ENCODE data around the gene TMEM250.
"Not testable (repeated sequence)": the region's sequence is repeated elsewhere in the genome, so short reads cannot be mapped to it uniquely, and the experiment has no call there.

The TMEM250 gene, protein sequence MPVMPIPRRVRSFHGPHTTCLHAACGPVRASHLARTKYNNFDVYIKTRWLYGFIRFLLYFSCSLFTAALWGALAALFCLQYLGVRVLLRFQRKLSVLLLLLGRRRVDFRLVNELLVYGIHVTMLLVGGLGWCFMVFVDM

DNA sequence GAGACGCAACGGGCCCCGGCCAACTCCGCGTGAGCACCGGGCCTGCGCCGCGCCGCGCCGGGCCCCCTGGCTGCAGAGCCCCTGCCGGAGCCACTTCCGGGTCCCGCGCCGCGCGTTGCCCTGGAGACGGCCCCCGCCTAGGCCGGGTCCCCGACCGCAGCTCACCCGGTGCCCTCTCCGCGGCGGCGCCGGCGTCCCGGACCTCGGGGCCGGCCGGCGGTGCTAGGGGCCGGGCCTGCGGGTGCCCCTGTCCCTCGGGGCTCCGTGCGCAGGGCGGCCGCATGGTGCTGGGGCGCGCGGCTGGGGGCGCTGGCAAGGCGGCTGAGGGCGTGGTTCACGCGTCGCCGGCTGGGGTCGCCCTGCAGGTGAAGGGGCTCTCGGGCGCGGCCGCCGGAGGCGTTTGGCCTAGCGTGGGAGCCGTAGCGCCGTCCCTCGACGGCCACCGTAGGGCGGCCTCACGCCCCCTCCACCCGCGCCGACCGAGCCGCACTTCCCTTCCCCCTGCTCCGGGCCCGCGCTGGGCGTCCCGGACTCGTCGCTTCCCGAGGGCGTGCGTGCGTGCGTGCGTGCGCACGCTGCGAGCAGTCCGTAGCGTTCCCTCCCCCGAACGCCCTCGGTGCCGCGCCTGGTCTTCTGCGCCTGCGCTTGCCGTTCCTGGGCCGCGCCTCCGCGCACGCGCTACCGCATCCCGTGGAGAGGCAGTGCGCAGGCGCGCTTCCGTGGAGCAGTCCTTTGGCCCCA, at the start of gene TMEM250:
Gene TMEM250, minus strand, starts transcription at position 556 of the 741 bp plus-strand sequence. CDS start 1,975 bp downstream, outside the sequence.
- peak; percentile 93 to 97 for DNase-seq (ENCODE audit: extremely low read depth in 1 of 2, low read depth in 1 of 2)

- no peak for DNase-seq (ENCODE audit: extremely low read depth in 1 of 2, low read depth in 1 of 2)
Measured at GRCh38 chr9:136163248-136163850, 44.7 kb upstream of the TMEM250 start.

DNA sequence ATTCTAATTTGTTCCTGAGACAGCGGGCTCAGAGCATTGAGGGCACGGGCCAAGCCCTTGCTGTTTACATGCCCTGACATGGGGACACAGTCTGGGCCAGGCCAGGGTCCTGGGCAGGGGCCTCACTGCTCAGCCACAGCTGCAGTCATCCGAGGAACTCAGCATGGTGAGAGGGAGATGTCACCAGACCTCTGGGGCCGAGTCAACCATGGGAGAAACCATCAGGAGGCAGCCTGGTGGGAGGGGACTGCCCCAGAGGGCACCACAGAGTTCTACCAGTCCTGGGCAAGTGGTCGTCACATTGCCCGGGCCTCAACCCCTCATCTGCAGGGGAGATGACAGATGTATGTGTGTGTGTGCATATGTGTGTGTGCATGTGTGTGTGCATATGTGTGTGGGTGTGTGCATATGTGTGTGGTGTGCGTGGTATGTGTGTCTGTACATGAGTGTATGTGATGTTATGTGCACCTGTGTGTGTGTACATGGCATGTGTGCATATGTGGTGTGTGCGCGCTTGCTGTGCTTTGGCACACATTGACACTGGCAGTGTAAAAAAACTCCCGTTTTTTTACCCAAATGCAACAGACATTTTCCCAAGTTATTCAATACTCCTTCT, 42.4 kb upstream of the TMEM250 start:
- no peak for DNase-seq (ENCODE audit: extremely low read depth in 1 of 2, low read depth in 1 of 2)

DNA sequence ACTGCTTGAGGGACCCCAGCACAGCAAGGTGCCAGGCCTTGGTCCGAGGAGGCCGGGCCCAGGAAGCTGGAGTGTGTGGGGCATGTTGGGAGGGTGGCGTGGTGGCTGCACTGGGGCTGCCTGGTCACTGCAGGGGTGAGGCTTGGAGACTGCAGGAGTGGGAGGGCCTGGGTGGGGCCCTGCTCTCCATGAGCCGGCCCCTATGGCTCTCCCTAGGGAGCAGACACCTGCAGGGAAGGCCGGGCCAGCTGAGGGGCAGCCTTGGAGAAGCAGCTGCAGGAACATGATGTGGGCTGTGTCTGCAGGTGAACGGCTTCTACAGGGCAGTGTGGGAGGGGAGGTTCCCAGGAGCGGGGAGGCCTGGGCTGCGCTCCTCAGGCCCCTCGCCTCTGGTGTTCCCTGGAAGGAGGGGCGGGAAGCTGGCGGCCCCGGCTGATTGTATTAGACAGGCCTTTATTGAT, 41.7 kb upstream of the TMEM250 start:
- no peak for DNase-seq (ENCODE audit: extremely low read depth in 1 of 2, low read depth in 1 of 2)

DNA sequence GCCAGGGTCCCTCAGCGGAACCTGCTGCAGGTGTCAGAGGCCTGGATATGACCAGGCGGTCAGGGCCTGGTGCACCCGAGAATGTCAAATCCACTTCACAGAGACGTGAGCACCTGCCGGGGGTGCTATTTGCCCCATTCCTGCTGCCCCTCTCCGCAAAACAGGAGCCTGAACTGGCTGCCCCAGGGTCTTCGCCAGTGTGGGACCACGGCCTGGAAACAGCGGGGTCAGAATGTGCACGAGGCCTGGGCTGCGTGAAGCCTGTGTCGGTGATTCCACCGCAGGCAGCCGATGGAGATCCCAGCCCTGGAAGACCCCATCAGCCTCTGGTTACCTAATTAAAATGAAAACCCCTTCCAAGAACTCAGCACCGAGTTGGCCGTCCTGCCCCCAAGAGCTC, 41.2 kb upstream of the TMEM250 start:
- no peak for DNase-seq (ENCODE audit: extremely low read depth in 1 of 2, low read depth in 1 of 2)

DNA sequence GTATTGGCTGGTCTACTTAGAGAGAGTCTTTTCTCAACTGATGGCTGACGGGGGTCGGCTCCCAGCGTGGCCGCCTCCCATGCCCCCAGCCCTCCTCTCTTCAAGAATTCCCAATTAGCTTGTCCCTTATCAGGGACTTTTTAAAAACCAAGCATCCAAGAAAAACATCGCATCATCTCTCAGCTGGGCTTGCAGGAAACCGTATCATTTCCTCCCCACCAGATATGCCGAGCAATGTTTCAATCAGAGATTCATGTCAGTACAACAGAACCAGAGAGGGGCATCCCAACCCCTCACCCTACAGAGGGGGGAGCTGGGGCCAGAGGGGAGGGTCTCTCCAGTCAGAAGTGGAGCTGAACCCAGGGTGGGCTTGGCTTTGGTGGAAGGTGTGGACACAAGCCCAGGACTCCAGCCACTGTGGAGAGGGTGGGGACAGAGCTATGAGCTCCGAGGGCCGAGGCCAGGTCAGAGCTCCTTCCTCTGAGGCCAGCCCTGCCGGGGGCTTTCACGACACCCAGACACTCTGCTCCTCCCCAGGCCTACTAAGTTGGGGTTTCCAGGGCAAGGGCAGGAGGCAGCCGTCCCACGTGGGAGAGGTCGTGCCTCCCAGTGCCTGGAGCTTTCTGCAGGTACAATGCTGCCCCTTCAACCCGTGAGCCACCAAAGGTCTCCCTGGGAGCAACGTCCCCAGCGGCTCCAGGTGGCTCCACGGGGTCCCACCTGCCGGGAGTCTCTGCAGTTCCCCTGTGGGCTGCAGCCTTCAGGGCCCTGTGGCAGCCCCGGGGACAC, 39.0 kb upstream of the TMEM250 start:
- DNase-seq (ENCODE audit: extremely low read depth in 1 of 2, low read depth in 1 of 2), result no peak

GRCh38 chr9:136156209-136157120, 37.8 kb upstream of the TMEM250 start:
- DNase-seq (ENCODE audit: extremely low read depth in 1 of 2, low read depth in 1 of 2), result no peak

GRCh38 chr9:136155576-136155975, 36.9 kb upstream of the TMEM250 start:
- DNase-seq (ENCODE audit: extremely low read depth in 1 of 2, low read depth in 1 of 2), result no peak

DNA sequence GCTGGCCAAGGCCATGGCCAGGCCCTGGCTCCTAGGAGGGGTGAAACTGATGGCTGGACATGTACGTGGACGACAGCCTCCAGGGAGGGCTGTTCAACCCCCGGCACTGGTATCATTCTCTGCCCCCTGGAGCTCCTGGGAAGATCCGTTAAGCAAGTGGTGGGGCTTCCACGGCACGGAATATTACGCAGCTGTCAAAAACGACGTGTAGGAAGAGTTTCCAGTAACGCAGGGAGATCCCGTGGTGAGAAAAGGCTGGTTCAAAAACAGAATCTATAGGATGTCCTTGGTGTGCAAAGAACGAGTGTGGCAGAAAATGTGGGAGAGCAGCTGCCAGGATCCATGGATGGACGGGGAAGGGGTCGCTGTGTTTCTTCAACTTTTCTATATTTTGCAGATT, 36.3 kb upstream of the TMEM250 start:
- DNase-seq (ENCODE audit: extremely low read depth in 1 of 2, low read depth in 1 of 2), result no peak

- DNase-seq (ENCODE audit: extremely low read depth in 1 of 2, low read depth in 1 of 2), result no peak
Measured at GRCh38 chr9:136153381-136154065, 34.8 kb upstream of the TMEM250 start.

- no peak for DNase-seq (ENCODE audit: extremely low read depth in 1 of 2, low read depth in 1 of 2)
Measured at GRCh38 chr9:136152931-136153330, 34.3 kb upstream of the TMEM250 start.

DNA sequence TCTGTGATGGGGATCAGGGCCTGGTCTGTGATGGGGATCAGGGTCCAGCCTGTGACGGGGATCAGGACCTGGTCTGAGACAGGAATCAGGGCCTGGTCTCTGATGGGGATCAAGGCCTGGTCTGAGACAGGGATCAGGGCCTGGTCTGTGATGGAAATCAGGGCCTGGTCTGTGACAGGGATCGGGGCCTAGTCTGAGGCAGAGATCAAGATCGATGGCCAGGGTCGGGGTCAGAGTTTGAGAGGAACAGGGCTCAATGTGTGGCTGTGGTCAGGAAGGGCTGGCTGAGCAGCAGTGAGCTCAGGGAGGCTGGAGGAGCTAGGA, 33.8 kb upstream of the TMEM250 start:
- DNase-seq (ENCODE audit: extremely low read depth in 1 of 2, low read depth in 1 of 2), result no peak

GRCh38 chr9:136151848-136152542, 33.3 kb upstream of the TMEM250 start:
- DNase-seq (ENCODE audit: extremely low read depth in 1 of 2, low read depth in 1 of 2), result no peak

DNA sequence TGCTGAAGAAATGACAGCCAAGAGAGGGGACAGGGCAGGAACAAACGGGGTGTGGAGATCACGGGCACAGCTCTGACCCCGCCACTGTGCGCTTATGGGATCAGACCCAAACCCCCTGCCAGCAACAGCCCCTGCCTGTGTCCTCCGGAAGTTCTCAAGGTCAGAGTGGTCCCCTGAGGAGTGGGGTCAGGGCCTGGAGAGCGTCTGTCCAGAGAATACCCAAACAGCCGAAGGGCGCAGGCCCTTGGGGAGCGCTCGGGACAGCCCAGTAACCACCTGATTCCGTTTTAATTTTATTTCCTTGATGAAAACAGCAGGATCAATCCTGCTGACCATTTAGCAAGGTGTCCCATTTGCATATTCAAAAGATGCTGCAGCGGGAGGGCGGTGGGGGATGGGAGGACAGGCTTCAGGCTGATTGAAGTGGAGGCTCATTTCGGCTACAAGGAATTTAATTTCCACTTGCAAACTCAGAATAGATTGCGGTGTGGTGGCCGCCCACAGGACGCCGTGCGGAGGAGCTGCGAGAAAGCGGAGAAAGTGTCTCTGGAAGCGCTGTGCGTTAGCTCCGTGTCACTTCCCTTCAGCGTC, 32.6 kb upstream of the TMEM250 start:
- DNase-seq (ENCODE audit: extremely low read depth in 1 of 2, low read depth in 1 of 2), result no peak

- not testable (repeated sequence) for DNase-seq (ENCODE audit: extremely low read depth in 1 of 2, low read depth in 1 of 2)
Measured at GRCh38 chr9:136150664-136151213, 32.1 kb upstream of the TMEM250 start.

DNA sequence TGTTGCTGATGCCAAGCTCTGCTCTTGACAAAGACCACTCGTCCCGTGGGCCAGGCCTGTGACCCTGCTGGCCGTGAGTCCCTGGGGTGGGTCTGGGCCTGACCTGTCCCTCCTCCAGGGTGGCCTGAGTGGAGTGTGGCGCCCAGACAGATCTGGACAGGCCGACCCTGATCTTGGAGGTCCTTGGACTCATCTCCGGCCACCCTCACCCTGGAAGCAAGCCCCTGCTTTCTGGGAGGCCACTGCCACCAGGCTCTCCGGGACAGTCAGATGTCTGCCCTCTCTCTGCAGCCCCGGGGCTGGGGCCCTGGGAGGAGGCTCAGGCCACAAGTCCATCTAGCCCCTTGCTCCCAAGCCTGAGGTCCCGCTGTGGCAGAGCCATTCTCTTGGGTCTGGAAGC, 31.2 kb upstream of the TMEM250 start:
- DNase-seq (ENCODE audit: extremely low read depth in 1 of 2, low read depth in 1 of 2), result no peak

DNA sequence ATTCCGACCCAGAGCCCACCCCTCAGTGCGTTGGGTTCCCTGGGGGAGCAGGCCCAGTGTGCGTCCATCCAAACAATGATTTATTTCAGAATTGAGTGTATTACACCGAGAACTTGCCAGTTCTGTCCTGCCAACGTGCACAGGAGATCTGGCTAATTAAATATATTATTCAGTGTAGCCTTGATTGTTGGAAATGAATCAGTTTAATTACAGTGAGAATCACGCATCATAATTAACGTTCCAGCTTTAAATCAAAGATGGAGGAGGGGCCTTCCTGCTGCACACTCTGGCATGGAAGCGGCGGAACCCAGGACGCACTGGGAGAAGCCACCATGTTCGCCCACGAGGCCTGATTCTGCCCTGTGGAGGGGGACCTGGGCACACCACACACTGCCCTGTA, 30.7 kb upstream of the TMEM250 start:
- no peak for DNase-seq (ENCODE audit: extremely low read depth in 1 of 2, low read depth in 1 of 2)

DNA sequence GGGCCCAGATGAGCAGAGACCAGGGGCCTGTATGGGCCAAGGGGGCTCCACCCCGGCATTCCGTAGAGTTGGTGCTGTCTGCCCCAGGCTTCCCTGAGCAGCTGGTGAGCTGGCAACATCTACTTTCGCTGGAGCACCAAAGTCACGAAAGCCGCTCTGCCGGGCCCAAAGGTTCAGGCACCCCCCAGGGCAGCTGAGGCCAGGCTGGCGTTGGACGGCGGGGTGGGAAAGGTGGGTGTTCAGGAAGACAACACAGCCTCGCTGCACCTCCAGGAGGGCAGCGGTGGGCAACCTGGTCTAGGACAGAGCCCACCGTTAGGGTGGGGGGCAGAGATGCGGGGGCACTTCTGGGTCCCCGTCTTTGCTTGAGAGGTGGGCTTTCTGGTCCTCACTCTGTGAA, 30.1 kb upstream of the TMEM250 start:
- no peak for DNase-seq (ENCODE audit: extremely low read depth in 1 of 2, low read depth in 1 of 2)
